Esophagus squamous epithelium (tissue), 5 donors: ENCODE measurements around the gene UBE3B. TPM values are rescaled to one million over a fixed set of nuclear protein-coding genes. Genes with fewer than 3 reads are reported as not detected.

Experiments used
- DNase-seq: peaks from one replicate; lab custom pipeline; 2025; lab: John Stamatoyannopoulos, UW
- H3K27ac ChIP-seq, 4 donors: fragments of 200-600 bp; sonication (generic); one replicate each; pipeline ENCODE4 v1.5.1; 2016 to 2019; ENCODE audit warnings: mild to moderate bottlenecking in 1 of 4
- H3K27me3 ChIP-seq, 4 donors: fragments of 200-600 bp; sonication (generic); 1 replicate in 3 of 4; 2 replicates in 1 of 4; pipeline versions ENCODE4 v1.5.1 to v1.6.0; 2017 to 2021; ENCODE audit warnings: antibody characterized with exemption in 1 of 4
- H3K36me3 ChIP-seq, 3 donors: fragments of 200-600 bp; sonication (generic); one replicate each; pipeline ENCODE4 v1.5.1; 2016 to 2019
- H3K4me1 ChIP-seq, 3 donors: fragments of 200-600 bp; sonication (generic); one replicate each; pipeline ENCODE4 v1.5.1; 2017 to 2019
- H3K4me3 ChIP-seq, 4 donors: fragments of 200-600 bp; sonication (generic); 1 replicate in 3 of 4; 2 replicates in 1 of 4; pipeline ENCODE4 v1.5.1; 2016 to 2019; ENCODE audit warnings: mild to moderate bottlenecking in 2 of 4, moderate library complexity in 1 of 4
- H3K9me3 ChIP-seq, 3 donors: fragments of 200-600 bp; sonication (generic); one replicate each; pipeline ENCODE4 v1.5.1; 2016 to 2019
- POLR2A ChIP-seq, 4 donors: fragments of 450-650 bp; IDR thresholded peaks; one replicate each; pipeline ENCODE4 v1.6.1; 2017; ENCODE audit warnings: antibody characterized with exemption in 4 of 4, mild to moderate bottlenecking in 4 of 4, moderate library complexity in 3 of 4
- WGBS, 2 donors: methylation state at CpG; one replicate each; pipeline ENCODE4 v1.1.5; 2018; 5-methylcytosine and 5-hydroxymethylcytosine counted together
- intact Hi-C: fragments of 100-400 bp; cut with DNase I; formaldehyde crosslinking; loops from one replicate; pipeline ENCODE4 v1.15.0; 2022
- total RNA-seq, 4 donors: library from RNA; depleted of rRNA; stranded (reverse); fragments of >200 nt; gene quantifications; one replicate each; pipeline ENCODE4 v1.1.0, GENCODE V29; 2016
- TF ChIP-seq, protein P1 (sequence below), 6 experiments: fragments of 450-650 bp in 4 of 6; fragments of 200-600 bp in 2 of 6; sonication (generic) in 2 of 6; IDR thresholded peaks; one replicate each; pipeline ENCODE4 v1.5.1; 2016 to 2019; ENCODE audit warnings: antibody characterized with exemption in 6 of 6, mild to moderate bottlenecking in 4 of 6, moderate library complexity in 4 of 6
- donor health status: DM: yes; HTN: yes; CAD: no.

Gene UBE3B
- total RNA-seq, 4 donors from 2014 or later = 31.7 to 48.7 (median 37.6) TPM

DNA sequence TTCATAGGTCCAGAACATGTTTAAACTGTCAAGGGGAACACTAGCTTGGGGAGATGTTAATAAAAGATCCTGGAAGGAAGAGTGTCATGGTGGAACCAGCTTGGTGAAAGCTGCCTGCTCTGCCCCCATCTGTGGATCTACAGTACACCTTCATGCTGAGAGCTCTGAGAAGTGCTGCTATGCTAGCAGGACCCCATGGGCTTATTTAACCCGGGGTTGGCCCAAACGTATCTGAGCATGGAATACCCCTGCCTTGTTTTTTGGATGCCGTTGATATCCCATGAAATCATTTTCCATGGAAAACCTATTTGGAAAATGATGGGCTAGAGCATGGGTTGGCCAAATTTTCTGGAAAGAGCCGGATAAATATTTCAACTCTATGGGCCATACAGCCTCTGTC is 14.2 kb downstream of the UBE3B start:
- Histone ChIP-seq H3K9me3 (no peaks in the 10 kb centered on the region), H3K36me3 (peaks cover 33 to 100% (median 40%) of the 10 kb centered on the region in 3 donors), H3K27me3 (no peaks in the 10 kb centered on the region), H3K27ac (no peak overlapping the region), H3K4me1 (no peaks in the 10 kb centered on the region), H3K4me3 (no peak overlapping the region)
- no peak for TF ChIP-seq POLR2A (IDR thresholded peaks at IDR 0.05)
- TF ChIP-seq, protein P1, sequence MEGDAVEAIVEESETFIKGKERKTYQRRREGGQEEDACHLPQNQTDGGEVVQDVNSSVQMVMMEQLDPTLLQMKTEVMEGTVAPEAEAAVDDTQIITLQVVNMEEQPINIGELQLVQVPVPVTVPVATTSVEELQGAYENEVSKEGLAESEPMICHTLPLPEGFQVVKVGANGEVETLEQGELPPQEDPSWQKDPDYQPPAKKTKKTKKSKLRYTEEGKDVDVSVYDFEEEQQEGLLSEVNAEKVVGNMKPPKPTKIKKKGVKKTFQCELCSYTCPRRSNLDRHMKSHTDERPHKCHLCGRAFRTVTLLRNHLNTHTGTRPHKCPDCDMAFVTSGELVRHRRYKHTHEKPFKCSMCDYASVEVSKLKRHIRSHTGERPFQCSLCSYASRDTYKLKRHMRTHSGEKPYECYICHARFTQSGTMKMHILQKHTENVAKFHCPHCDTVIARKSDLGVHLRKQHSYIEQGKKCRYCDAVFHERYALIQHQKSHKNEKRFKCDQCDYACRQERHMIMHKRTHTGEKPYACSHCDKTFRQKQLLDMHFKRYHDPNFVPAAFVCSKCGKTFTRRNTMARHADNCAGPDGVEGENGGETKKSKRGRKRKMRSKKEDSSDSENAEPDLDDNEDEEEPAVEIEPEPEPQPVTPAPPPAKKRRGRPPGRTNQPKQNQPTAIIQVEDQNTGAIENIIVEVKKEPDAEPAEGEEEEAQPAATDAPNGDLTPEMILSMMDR (IDR thresholded peaks at IDR 0.05) = no peak
- 93 to 98% methylated on average over 4 of the region's 4 CpGs for WGBS, 2 donors
- no peak for DNase-seq
- intact Hi-C loops = loop anchor here (10.0 kb wide), 1 partner anchor 57 kb away; no protein-coding TSS in a partner anchor

DNA sequence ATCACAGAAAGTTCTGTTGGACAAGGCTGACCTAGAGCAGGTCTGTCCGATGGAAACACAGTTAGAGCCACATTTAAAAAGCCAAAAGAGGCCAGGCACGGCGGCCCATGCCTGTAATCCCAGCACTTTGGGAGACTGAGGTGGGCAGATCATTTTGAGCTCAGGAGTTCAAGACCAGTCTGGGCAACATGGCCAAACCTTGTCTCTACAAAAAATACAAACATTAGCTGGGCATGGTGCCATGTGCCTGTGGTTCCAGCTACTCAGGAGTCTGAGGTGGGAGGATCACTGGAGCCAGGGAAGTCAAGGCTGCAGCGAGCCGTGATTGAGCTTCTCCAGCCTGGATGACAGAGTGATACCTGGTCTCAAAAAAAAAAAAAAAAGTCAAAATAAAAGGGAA is 14.9 kb downstream of the UBE3B start:
- Histone ChIP-seq H3K4me1 (peaks cover 0 to 3% (median under 1%) of the 10 kb centered on the region in 3 donors), H3K27me3 (no peaks in the 10 kb centered on the region), H3K4me3 (no peak overlapping the region), H3K27ac (no peak overlapping the region), H3K9me3 (no peaks in the 10 kb centered on the region), H3K36me3 (peaks cover 33 to 100% (median 36%) of the 10 kb centered on the region in 3 donors)
- intact Hi-C loops = loop anchor here (10.0 kb wide), 1 partner anchor 58 kb away; no protein-coding TSS in a partner anchor
- TF ChIP-seq, protein P1 (IDR thresholded peaks at IDR 0.05) = no peak
- no peak for TF ChIP-seq POLR2A (IDR thresholded peaks at IDR 0.05)
- WGBS, 2 donors = 82 to 86% methylated on average over 5 of the region's 5 CpGs
- DNase-seq = no peak

DNA sequence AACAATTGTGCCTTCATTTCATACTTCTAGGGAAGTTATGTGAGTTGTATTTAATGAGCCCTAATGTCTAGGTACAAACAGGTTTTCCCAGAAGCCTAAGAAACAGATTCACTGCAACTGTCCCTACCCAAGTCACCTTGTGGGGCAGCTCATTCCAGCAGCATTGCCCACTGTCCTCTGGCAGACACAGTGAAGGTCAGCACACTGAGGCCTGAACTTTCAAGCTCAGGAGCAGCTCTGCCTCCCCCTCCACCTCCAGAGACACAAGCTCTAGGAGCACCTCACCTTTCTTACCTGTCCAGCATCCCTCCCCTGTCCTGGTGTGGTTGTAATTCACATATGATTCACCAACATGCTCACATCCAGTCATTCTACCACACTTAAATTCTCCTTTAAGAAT is 15.7 kb downstream of the UBE3B start:
- Histone ChIP-seq H3K4me3 (no peak overlapping the region), H3K36me3 (peaks cover 31 to 100% (median 36%) of the 10 kb centered on the region in 3 donors), H3K9me3 (no peaks in the 10 kb centered on the region), H3K27me3 (no peaks in the 10 kb centered on the region), H3K27ac (no peak overlapping the region), H3K4me1 (peaks cover 0 to 9% (median 6%) of the 10 kb centered on the region in 3 donors)
- no peak for TF ChIP-seq POLR2A (IDR thresholded peaks at IDR 0.05)
- TF ChIP-seq, protein P1 (IDR thresholded peaks at IDR 0.05) = no peak
- DNase-seq = no peak
- intact Hi-C loops = loop anchor here (10.0 kb wide), 1 partner anchor 58 kb away; no protein-coding TSS in a partner anchor

DNA sequence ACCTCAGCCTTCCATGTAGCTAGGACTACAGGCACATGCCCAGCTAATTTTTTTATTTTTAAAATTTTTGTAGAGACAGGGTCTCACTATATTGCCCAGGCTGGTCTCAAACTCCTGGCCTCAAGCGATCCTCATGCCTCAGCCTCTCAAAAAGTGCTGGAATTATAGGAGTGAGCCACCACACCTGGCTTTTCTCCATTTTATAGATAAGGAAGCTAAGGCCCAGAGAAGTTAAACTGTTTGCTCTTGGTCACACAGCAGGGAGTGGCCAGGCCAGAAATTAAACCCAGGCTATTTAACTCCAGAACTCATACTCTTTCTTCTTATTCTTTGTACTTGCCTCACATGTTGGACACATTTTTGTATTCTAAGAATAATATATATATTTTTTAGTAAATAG is 16.5 kb downstream of the UBE3B start:
- intact Hi-C loops = loop anchor here (10.0 kb wide), 1 partner anchor 59 kb away; no protein-coding TSS in a partner anchor
- 85 to 92% methylated on average over 1 of the region's 1 CpG for WGBS, 2 donors
- peaks cover 0 to 9% (median 6%) of the 10 kb centered on the region in 3 donors for H3K4me1 ChIP-seq
- no peaks in the 10 kb centered on the region for H3K9me3 ChIP-seq
- H3K27ac ChIP-seq = no peak overlapping the region
- DNase-seq = no peak
- H3K4me3 ChIP-seq = no peak overlapping the region
- H3K27me3 ChIP-seq = no peaks in the 10 kb centered on the region
- no peak for TF ChIP-seq POLR2A (IDR thresholded peaks at IDR 0.05)
- TF ChIP-seq, protein P1 (IDR thresholded peaks at IDR 0.05) = no peak
- H3K36me3 ChIP-seq = peaks cover 23 to 100% (median 35%) of the 10 kb centered on the region in 3 donors

DNA sequence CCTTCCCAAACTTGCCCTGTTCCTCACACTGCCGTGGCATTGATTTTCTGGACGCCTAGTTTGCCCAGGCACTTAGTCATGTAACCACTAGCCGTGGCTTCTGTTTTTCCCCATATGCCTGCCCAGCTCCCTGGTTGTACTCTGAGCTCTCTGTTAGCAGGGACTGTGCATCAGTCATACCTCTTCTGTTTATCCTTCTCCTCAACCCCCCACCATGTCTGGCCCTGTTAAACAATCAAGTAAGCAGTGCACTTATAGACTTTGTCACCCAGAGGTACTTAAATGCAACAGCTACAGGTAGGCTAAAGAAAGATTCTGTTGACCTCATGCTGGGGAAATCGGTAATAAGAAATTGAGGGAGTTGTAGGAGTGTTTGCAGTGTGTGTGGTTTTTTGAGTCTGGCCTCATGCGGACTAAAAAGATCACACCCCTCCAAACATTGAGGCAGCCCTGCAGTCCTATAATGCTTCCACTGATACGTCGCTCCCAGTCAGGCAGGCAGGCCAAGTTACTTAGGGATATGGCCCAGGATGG is 17.0 kb downstream of the UBE3B start:
- Histone ChIP-seq H3K4me3 (no peak overlapping the region), H3K4me1 (peaks cover 0 to 9% (median 6%) of the 10 kb centered on the region in 3 donors), H3K27ac (no peak overlapping the region), H3K27me3 (no peaks in the 10 kb centered on the region), H3K36me3 (peaks cover 21 to 100% (median 34%) of the 10 kb centered on the region in 3 donors), H3K9me3 (no peaks in the 10 kb centered on the region)
- TF ChIP-seq POLR2A (IDR thresholded peaks at IDR 0.05) = no peak
- TF ChIP-seq, protein P1 (IDR thresholded peaks at IDR 0.05) = no peak
- intact Hi-C loops = loop anchor here (10.0 kb wide), 1 partner anchor 60 kb away; no protein-coding TSS in a partner anchor
- DNase-seq = no peak
- 92 to 93% methylated on average over 7 of the region's 7 CpGs for WGBS, 2 donors
